HepG2 (cell line): ENCODE data around the gene NFKBIA. TPM values are rescaled to one million over a fixed set of nuclear protein-coding genes. Genes with fewer than 3 reads are reported as not detected.

Experiments used
- FOXJ3 ChIP-seq: sonication (generic); formaldehyde crosslinking; IDR thresholded peaks from 2 replicates; pipeline ENCODE4 v1.4.0; 2020; ENCODE audit warnings: missing genetic modification reagents, mild to moderate bottlenecking, borderline replicate concordance
- HES4 ChIP-seq: sonication (generic); formaldehyde crosslinking; IDR thresholded peaks from 2 replicates; pipeline ENCODE4 v1.9.0; 2021; ENCODE audit warnings: mild to moderate bottlenecking, missing genetic modification reagents, borderline replicate concordance
- HOXA5 ChIP-seq: sonication (generic); formaldehyde crosslinking; IDR thresholded peaks from 2 replicates; pipeline ENCODE4 v1.4.0; 2020; ENCODE audit warnings: missing genetic modification reagents
- IRX3 ChIP-seq: sonication (generic); formaldehyde crosslinking; IDR thresholded peaks from 2 replicates; pipeline ENCODE4 v1.8.1; 2023; ENCODE audit warnings: mild to moderate bottlenecking, low read depth, missing genetic modification reagents, borderline replicate concordance
- MED1 ChIP-seq: sonication (generic); formaldehyde crosslinking; IDR thresholded peaks from 2 replicates; pipeline ENCODE4 v1.4.0; 2020; ENCODE audit warnings: missing genetic modification reagents
- MEF2D ChIP-seq: sonication (generic); formaldehyde crosslinking; IDR thresholded peaks from 2 replicates; pipeline ENCODE4 v1.5.1; 2020; ENCODE audit warnings: mild to moderate bottlenecking, missing genetic modification reagents
- PAX8 ChIP-seq: sonication (generic); formaldehyde crosslinking; IDR thresholded peaks from 2 replicates; pipeline ENCODE4 v1.8.0; 2022; ENCODE audit warnings: mild to moderate bottlenecking, missing genetic modification reagents, borderline replicate concordance
- PHF5A ChIP-seq: IDR thresholded peaks from one replicate; pipeline ENCODE4 v1.6.1; 2018; ENCODE audit warnings: low read depth, missing genetic modification reagents; ENCODE audit not compliant: unreplicated experiment
- PRMT3 ChIP-seq: sonication (generic); formaldehyde crosslinking; IDR thresholded peaks from 2 replicates; pipeline ENCODE4 v1.8.1; 2022; ENCODE audit warnings: low read depth, mild to moderate bottlenecking, moderate library complexity, missing genetic modification reagents, borderline replicate concordance
- SMAD3 ChIP-seq: sonication (generic); formaldehyde crosslinking; IDR thresholded peaks from 2 replicates; pipeline ENCODE4 v1.4.0; 2020; ENCODE audit warnings: missing genetic modification reagents
- ZBTB2 ChIP-seq: sonication (generic); formaldehyde crosslinking; IDR thresholded peaks from 2 replicates; pipeline ENCODE4 v1.8.0; 2022; ENCODE audit warnings: low read depth, missing genetic modification reagents
- ZFYVE20 ChIP-seq: sonication (generic); formaldehyde crosslinking; IDR thresholded peaks from 2 replicates; pipeline ENCODE4 v1.8.0; 2023; ENCODE audit warnings: low read depth, mild to moderate bottlenecking, moderate library complexity, missing genetic modification reagents, borderline replicate concordance
- ZMAT3 ChIP-seq: sonication (generic); formaldehyde crosslinking; conservative IDR thresholded peaks from 2 replicates; pipeline ENCODE4 v1.7.0; 2021; ENCODE audit warnings: missing genetic modification reagents
- ZNF274 ChIP-seq: sonication (generic); formaldehyde crosslinking; IDR thresholded peaks from 2 replicates; pipeline ENCODE4 v1.5.1; 2020; ENCODE audit warnings: mild to moderate bottlenecking, missing genetic modification reagents
- ZNF337 ChIP-seq: sonication (generic); formaldehyde crosslinking; IDR thresholded peaks from 2 replicates; pipeline ENCODE4 v1.5.1; 2020; ENCODE audit warnings: missing genetic modification reagents, low read depth, mild to moderate bottlenecking, borderline replicate concordance
- ZNF839 ChIP-seq: sonication (generic); formaldehyde crosslinking; IDR thresholded peaks from 2 replicates; pipeline ENCODE4 v1.4.0; 2020; ENCODE audit warnings: missing genetic modification reagents, mild to moderate bottlenecking, borderline replicate concordance
- ZNF883 ChIP-seq: sonication (generic); formaldehyde crosslinking; IDR thresholded peaks from 2 replicates; pipeline ENCODE4 v1.5.1; 2020; ENCODE audit warnings: mild to moderate bottlenecking, missing genetic modification reagents; ENCODE audit errors: not compliant biosample characterization
- ZNF891 ChIP-seq: sonication (generic); formaldehyde crosslinking; IDR thresholded peaks from 2 replicates; pipeline ENCODE4 v1.5.0; 2020; ENCODE audit warnings: mild to moderate bottlenecking, missing genetic modification reagents
- polyA plus RNA-seq, 8 experiments: library from polyadenylated mRNA; depleted of rRNA in 3 of 8; stranded (reverse) in 7 of 8; unstranded in 1 of 8; fragments of >200 nt; fragmentation: Illumina TruSeq in 4 of 8; extraction: Trizol in 4 of 8; gene quantifications; 2 replicates each; pipeline versions ENCODE4 v1.2.1 to v1.2.3, GENCODE V29; 2011 to 2016; ENCODE audit warnings: low read depth in 4 of 8, missing spikeins in 1 of 8, mixed read lengths in 1 of 8; ENCODE audit not compliant: insufficient read depth in 1 of 8
- total RNA-seq, 5 experiments: library from RNA; depleted of rRNA; stranded (reverse); fragments of >200 nt; fragmentation: Illumina TruSeq; extraction: Trizol; gene quantifications; 2 replicates each; pipeline ENCODE4 v1.2.3, GENCODE V29; 2016; ENCODE audit warnings: low read depth in 1 of 5
- TF ChIP-seq, protein P1 (sequence below): sonication (generic); formaldehyde crosslinking; IDR thresholded peaks from 2 replicates; pipeline ENCODE4 v1.5.1; 2020; ENCODE audit warnings: missing genetic modification reagents, mild to moderate bottlenecking, borderline replicate concordance
- TF ChIP-seq, protein P2 (sequence below): fragments of 450-650 bp; IDR thresholded peaks from 2 replicates; pipeline ENCODE4 v1.6.1; 2017; ENCODE audit warnings: mild to moderate bottlenecking
- TF ChIP-seq, protein P3 (sequence below): sonication (generic); formaldehyde crosslinking; IDR thresholded peaks from 2 replicates; pipeline ENCODE4 v1.8.0; 2022; ENCODE audit warnings: missing genetic modification reagents, mild to moderate bottlenecking, moderate library complexity, borderline replicate concordance

The NFKBIA gene
- total and polyA plus RNA-seq, 2 of the 13 experiments (the other 11 are each of a cell fraction or from before 2014, with no cell fraction given) = 197 to 319 TPM

GRCh38 chr14:35419429-35419841 lies 14.9 kb upstream of the NFKBIA start (continued):
- no peak for TF ChIP-seq SMAD3 (CRISPR knock-in tag)
- TF ChIP-seq ZMAT3 = no peak
- TF ChIP-seq PAX8 (CRISPR knock-in tag) = no peak
- no peak for TF ChIP-seq MED1 (CRISPR knock-in tag)
- TF ChIP-seq, protein P1, sequence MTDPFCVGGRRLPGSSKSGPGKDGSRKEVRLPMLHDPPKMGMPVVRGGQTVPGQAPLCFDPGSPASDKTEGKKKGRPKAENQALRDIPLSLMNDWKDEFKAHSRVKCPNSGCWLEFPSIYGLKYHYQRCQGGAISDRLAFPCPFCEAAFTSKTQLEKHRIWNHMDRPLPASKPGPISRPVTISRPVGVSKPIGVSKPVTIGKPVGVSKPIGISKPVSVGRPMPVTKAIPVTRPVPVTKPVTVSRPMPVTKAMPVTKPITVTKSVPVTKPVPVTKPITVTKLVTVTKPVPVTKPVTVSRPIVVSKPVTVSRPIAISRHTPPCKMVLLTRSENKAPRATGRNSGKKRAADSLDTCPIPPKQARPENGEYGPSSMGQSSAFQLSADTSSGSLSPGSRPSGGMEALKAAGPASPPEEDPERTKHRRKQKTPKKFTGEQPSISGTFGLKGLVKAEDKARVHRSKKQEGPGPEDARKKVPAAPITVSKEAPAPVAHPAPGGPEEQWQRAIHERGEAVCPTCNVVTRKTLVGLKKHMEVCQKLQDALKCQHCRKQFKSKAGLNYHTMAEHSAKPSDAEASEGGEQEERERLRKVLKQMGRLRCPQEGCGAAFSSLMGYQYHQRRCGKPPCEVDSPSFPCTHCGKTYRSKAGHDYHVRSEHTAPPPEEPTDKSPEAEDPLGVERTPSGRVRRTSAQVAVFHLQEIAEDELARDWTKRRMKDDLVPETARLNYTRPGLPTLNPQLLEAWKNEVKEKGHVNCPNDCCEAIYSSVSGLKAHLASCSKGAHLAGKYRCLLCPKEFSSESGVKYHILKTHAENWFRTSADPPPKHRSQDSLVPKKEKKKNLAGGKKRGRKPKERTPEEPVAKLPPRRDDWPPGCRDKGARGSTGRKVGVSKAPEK (CRISPR knock-in tag) = no peak
- no peak for TF ChIP-seq ZNF883 (CRISPR knock-in tag)
- TF ChIP-seq PHF5A (CRISPR knock-in tag) = no peak
- no peak for TF ChIP-seq IRX3 (CRISPR knock-in tag)
- no peak for TF ChIP-seq ZBTB2 (CRISPR knock-in tag)
- TF ChIP-seq, protein P2, sequence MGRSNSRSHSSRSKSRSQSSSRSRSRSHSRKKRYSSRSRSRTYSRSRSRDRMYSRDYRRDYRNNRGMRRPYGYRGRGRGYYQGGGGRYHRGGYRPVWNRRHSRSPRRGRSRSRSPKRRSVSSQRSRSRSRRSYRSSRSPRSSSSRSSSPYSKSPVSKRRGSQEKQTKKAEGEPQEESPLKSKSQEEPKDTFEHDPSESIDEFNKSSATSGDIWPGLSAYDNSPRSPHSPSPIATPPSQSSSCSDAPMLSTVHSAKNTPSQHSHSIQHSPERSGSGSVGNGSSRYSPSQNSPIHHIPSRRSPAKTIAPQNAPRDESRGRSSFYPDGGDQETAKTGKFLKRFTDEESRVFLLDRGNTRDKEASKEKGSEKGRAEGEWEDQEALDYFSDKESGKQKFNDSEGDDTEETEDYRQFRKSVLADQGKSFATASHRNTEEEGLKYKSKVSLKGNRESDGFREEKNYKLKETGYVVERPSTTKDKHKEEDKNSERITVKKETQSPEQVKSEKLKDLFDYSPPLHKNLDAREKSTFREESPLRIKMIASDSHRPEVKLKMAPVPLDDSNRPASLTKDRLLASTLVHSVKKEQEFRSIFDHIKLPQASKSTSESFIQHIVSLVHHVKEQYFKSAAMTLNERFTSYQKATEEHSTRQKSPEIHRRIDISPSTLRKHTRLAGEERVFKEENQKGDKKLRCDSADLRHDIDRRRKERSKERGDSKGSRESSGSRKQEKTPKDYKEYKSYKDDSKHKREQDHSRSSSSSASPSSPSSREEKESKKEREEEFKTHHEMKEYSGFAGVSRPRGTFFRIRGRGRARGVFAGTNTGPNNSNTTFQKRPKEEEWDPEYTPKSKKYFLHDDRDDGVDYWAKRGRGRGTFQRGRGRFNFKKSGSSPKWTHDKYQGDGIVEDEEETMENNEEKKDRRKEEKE = no peak
- TF ChIP-seq ZNF891 (CRISPR knock-in tag) = no peak
- no peak for TF ChIP-seq ZFYVE20
- TF ChIP-seq PRMT3 = no peak
- TF ChIP-seq MEF2D (CRISPR knock-in tag) = no peak
- TF ChIP-seq HOXA5 = 0 out of 2 replicates have a peak, but pooled peaks have one; percentile 27
- TF ChIP-seq ZNF274 (CRISPR knock-in tag) = 0 out of 2 replicates have a peak, but pooled peaks have one; percentile 50
- TF ChIP-seq, protein P3, sequence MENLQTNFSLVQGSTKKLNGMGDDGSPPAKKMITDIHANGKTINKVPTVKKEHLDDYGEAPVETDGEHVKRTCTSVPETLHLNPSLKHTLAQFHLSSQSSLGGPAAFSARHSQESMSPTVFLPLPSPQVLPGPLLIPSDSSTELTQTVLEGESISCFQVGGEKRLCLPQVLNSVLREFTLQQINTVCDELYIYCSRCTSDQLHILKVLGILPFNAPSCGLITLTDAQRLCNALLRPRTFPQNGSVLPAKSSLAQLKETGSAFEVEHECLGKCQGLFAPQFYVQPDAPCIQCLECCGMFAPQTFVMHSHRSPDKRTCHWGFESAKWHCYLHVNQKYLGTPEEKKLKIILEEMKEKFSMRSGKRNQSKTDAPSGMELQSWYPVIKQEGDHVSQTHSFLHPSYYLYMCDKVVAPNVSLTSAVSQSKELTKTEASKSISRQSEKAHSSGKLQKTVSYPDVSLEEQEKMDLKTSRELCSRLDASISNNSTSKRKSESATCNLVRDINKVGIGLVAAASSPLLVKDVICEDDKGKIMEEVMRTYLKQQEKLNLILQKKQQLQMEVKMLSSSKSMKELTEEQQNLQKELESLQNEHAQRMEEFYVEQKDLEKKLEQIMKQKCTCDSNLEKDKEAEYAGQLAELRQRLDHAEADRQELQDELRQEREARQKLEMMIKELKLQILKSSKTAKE = no peak
- TF ChIP-seq ZNF337 = no peak
- 0 out of 2 replicates have a peak, but pooled peaks have one; percentile 25 for TF ChIP-seq FOXJ3 (CRISPR knock-in tag)
- TF ChIP-seq ZNF839 = no peak; the same call in 1 of the 2 replicates
- TF ChIP-seq HES4 (CRISPR knock-in tag) = no peak
